HG03108 (cell line): ENCODE measurements around the gene CNOT6L.

ENCODE experiments used
- ATAC-seq: cut with Tn5 transposase; IDR thresholded peaks from one replicate; pipeline ENCODE4 v1.9.1; 2021; ENCODE audit warnings: moderate library complexity; ENCODE audit not compliant: unreplicated experiment

Gene CNOT6L

GRCh38 chr4:77820649-77821561 is 1.7 kb upstream of the CNOT6L start:
- no peak for ATAC-seq

DNA sequence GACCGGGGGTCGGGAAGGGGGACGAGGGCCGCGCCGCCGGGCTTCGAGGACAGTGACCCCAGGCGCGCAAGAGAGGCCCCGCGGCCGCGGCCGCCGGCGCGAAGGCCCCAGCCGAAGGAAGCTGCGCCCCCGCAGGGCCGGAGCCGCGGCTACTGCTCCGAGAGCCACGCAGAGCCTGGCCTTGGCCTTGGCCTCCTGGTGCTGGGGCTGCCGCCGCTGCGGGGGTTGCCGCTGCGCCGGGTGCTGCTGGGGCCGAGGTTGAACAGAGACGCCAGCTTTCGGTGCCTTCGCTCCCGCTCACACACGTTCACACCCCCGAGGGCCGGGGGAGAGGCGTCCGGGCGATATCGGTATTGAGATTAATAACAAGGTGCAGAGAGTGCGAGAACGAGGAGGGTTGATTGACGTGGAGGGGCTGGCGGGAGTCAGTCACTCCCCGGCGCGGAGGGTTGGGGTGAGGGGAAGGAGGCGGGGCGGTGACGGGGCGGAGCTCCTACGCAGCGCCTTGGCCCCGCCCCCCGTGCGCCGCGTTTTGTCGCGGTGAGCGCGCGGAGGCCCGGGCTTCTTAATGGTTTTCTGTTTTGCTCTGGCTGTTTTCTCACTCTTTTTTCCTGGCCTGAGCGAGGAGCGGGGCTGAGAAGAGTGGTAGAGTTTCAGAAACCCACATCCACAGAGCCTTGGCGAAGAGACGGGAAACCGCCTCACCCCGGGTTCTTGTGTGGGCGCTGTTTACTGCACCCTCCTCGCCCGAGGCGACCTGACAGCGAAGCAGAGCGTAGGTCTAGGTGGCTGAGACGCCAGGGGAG is 878 bp upstream of the CNOT6L start:
- ATAC-seq, result peak; percentile 69

DNA sequence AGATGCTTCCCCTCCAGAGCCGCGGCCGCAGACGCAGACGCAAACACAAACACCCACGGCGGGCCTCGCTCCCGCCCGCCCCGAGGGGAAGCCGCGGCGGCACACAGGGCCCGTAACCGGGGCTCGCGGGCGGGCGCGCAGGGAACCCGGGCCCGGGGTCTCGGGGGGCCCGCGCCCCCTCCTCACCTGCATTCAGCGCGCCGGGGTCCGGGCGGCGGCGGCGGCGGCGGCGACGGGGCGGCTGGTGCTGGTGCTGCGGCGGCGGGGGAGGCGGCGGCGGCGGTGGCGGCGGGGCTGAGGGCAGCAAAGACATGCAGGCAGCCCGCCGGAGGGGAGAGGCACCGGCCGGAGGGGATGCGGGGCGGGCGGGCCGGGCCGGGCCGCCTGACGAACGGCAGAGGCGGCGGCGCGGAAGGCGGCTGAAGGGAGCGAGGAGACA is 255 bp upstream of the CNOT6L start:
- peak; percentile 0 for ATAC-seq

DNA sequence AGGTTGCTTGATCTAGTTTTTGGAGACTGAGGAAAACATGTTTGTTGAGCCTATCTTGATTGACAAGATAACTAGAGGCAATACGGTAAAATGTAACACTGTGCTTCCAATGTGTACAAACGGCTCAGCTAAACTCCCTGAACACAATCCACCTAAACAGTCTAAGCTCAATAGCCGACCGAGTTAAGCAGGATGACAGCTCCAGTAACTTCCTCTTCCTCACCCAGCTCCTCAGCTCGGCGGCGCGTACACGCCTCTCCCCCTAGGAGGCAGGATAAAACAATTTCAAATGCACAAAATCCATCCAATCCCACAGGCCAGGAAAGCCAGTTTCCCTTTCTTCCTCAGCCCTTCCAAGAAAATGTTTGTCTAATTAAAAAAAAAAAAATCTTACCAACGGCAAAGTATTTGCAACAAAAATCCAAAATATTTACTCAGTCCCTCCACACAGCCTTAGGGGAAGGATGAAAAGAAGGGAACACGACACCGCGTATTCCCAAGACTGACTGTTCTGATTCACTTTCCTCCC is 1.0 kb downstream of the CNOT6L start:
- peak; percentile 25 for ATAC-seq

GRCh38 chr4:77817304-77818072 is 1.7 kb downstream of the CNOT6L start:
- ATAC-seq, result no peak

DNA sequence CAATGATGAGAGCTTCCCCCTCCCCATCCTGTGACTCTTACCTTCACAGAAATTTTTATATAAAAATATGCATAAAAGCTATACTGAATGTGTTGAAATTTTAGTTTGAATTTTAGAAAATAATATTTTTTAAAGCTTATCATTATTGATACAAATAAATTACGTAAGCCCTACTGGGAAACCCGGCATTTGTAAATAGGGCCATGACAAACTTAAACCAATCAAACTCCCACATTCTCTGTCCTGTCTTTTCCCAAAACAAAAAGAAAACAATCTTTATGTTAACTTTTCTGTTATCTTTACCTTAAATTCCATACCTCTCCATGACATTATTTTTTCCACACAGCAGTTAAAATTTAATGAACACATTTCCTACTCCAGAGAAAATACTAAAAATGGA is 2.6 kb downstream of the CNOT6L start:
- ATAC-seq, result no peak

DNA sequence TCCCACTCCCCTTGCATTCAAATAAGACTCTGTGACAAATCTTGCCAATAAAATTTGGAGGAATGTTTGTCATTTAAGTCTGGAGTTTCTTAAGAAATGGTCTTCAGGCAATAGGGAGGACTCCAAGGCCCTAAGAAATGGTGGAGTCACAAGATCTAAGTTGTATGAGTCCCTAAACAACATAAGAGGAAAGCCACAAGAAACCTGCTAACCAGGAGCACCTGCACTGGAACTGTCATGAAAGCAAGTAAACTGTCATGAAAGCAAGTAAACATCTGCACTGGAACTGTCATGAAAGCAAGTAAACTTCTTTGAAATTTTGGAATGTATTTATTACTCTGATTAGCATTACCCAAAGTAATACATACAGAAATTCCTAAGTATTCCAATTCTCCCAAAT is 3.5 kb downstream of the CNOT6L start:
- ATAC-seq, result no peak

GRCh38 chr4:77805840-77806239 is 13.3 kb downstream of the CNOT6L start:
- ATAC-seq, result no peak

DNA sequence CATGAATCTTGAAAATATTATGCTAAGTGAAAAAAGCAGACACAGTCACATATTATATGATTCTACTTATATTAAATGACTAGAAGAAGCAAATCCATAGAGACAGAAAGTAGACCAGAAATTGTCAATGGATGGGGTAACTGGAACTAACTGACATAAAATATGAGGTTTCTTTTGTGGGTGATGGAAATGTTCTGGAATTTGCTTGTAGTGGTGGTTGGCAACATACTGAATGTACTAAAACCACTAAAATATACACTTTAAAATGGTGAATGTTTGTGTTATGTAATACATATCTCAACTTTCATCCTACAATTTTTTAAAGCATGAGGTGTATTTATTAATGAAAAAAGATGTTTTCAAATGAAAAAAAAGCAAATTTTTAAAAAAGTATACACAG is 14.7 kb downstream of the CNOT6L start:
- no peak for ATAC-seq

DNA sequence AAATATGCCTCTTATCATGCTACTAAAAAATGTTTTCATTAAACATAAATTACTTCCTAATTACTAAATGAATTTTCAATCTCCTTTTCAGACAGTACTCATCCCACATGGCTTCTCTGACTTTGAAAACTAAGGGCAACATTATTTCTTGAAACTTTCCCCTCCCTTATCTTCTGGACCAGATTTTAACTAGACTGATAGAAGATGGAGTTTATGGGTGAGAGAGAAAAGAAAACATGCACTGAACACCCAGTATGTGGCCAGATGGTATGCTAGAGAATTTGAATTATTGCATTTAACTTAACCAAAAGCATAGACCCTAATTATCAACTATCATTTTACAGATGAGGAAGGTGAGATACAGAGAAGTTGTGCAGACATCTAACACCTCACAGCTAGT is 16.8 kb downstream of the CNOT6L start:
- no peak for ATAC-seq

DNA sequence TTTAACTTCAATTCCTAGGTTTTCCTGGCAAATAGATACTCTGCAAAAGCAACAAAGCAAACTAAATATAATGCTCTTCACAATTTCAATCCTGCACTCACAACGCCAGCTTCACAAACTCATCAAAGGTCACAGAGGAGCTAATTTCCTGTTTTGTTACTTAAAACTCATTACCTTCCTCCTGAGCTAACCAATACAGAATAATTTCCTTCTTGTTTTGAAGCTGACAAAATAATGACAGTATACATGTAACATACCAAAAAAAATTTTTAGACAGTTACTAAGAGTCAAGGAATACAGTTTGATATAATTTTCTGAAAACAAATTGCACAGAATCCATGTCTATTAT is 17.9 kb downstream of the CNOT6L start:
- no peak for ATAC-seq

DNA sequence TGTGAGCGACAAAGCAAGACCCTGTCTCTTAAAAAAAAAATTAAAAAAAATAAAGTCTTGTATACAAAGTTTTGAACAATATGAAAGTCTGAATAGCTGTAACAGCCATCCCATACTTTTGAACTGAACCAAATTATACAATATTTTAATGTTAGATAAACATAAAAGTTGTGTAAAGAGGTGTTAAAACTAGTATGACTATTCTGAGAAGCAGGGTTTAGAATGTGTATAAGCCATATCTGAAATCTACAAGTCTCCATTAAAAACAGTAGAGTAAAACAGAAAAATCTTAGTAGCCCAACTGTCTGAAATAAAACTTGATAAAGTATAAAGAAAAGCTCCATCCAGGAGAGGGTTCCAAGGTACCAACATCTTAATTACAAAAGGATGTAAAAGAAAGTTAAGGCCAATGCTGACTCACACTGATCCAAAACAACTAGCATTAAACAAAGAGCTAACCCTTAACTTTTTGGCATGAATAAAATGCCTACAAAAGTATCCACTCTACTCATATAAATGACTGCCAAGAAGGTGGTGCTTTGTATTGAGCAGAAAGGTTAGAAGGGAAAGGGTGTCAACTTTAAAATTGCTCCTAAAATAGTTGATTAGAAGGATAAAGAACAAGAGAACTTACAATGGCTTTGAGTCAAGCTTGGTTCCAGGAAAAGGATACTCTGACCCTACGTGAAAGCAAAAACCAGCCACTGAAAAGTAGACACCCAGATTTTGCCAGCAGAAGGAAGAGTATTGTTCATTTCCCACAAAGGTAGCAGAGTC is 18.5 kb downstream of the CNOT6L start:
- ATAC-seq, result no peak

- no peak for ATAC-seq
These were observed 19.1 kb downstream of the CNOT6L start for GRCh38 chr4:77800077-77800476.

DNA sequence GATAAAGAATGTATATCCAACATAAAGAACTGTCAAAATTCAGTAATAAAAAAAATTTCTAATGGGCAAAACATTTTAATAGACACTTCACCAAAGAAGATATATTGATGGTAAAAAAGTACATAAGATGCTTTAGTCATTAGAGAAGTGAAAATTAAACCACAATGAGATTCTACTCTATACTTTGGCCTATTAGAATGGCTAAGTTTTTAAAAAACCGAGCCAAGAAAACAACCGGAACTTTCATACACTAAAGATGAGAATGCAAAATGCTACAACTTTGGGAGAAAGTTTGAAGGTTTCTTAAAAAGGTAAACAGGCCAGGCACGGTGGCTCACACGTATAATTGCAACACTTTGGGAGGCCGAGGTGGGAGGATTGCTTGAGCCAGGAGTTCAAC is 20.8 kb downstream of the CNOT6L start:
- ATAC-seq, result no peak

- ATAC-seq, result no peak
These were observed 21.9 kb downstream of the CNOT6L start for GRCh38 chr4:77797239-77797638.

- no peak for ATAC-seq
These were observed 23.8 kb downstream of the CNOT6L start for GRCh38 chr4:77795326-77795725.

DNA sequence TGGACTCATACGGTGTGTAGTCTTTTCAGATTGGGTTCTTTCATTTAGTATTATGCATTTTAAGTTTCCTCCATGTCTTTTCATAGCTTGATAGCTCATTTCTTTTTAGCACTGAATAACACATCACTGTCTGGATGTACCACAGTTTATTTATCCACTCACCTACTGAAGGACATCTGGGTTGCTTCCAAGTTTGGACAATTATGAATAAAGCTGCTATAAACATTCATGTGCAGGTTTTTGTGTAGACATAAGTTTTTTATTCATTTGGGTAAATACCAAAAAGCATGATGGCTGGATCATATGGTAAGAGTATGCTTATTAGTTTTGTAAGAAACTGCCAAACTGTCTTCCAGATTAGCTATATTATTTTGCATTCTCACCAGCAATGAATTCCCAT is 29.0 kb downstream of the CNOT6L start:
- no peak for ATAC-seq

DNA sequence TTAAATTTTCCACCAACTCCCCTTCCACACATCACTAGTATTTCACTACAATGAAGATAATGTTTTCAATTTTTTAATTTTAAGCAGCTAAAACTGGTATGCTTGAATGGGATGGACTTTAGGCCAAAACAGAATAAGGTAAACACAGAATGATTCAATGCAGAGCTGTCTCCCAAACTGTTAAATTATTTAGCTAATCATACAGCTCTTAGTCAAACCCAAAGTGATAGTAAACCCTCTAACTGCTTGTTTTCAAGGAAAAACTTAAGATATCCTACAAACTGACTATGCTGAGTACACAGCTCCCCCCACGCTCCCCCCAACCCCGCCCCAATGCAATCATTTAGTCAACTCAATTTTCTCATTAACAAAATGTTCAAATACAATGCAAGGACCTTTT is 30.2 kb downstream of the CNOT6L start:
- no peak for ATAC-seq

DNA sequence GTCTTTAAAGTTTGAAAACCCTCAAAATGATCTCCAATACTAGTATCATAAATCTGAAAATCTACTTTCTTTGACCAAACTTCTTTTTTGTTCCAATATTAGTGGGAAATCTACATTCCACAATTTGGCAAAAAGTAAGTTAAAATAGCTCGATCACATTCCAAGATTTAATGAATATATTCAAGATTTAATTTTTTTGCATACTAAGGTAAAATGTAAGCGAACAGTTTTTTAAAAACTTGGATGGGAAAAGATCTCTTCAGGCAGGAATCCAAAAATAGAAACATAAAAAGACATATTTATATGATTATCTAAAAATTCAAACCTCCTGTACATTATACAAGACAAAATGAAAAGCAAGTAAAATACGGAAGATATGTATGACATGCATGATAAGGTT is 31.2 kb downstream of the CNOT6L start:
- no peak for ATAC-seq

- ATAC-seq, result no peak
These were observed 33.5 kb downstream of the CNOT6L start for GRCh38 chr4:77785669-77786068.
